ENCODE data around the gene PLA2G12B. TPM values are rescaled to one million over a fixed set of nuclear protein-coding genes. Genes with fewer than 3 reads are reported as not detected.

Gene PLA2G12B
- total RNA-seq, 4 donors from 2014 or later: not detected

- no peak for ATAC-seq
- no peaks in the 10 kb centered on the region for H3K4me1 ChIP-seq
- H3K36me3 ChIP-seq: no peaks in the 10 kb centered on the region
- H3K27ac ChIP-seq: no peak overlapping the region
- no peaks in the 10 kb centered on the region for H3K9me3 ChIP-seq
- no peak overlapping the region for H3K4me3 ChIP-seq
- no peaks in the 10 kb centered on the region for H3K27me3 ChIP-seq
- 95 to 100% methylated on average over 3 of the region's 6 CpGs for WGBS, 2 donors (ENCODE audit: low coverage in 1 of 2)
- no peak for TF ChIP-seq POLR2A (IDR thresholded peaks at IDR 0.05)
- TF ChIP-seq POLR2AphosphoS5 (IDR thresholded peaks at IDR 0.05): no peak
- TF ChIP-seq, protein P1, sequence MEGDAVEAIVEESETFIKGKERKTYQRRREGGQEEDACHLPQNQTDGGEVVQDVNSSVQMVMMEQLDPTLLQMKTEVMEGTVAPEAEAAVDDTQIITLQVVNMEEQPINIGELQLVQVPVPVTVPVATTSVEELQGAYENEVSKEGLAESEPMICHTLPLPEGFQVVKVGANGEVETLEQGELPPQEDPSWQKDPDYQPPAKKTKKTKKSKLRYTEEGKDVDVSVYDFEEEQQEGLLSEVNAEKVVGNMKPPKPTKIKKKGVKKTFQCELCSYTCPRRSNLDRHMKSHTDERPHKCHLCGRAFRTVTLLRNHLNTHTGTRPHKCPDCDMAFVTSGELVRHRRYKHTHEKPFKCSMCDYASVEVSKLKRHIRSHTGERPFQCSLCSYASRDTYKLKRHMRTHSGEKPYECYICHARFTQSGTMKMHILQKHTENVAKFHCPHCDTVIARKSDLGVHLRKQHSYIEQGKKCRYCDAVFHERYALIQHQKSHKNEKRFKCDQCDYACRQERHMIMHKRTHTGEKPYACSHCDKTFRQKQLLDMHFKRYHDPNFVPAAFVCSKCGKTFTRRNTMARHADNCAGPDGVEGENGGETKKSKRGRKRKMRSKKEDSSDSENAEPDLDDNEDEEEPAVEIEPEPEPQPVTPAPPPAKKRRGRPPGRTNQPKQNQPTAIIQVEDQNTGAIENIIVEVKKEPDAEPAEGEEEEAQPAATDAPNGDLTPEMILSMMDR (IDR thresholded peaks at IDR 0.05): no peak
- no peak for TF ChIP-seq EP300 (IDR thresholded peaks at IDR 0.05)
Measured at GRCh38 chr10:72935361-72935760, 19.2 kb downstream of the PLA2G12B start.

DNA sequence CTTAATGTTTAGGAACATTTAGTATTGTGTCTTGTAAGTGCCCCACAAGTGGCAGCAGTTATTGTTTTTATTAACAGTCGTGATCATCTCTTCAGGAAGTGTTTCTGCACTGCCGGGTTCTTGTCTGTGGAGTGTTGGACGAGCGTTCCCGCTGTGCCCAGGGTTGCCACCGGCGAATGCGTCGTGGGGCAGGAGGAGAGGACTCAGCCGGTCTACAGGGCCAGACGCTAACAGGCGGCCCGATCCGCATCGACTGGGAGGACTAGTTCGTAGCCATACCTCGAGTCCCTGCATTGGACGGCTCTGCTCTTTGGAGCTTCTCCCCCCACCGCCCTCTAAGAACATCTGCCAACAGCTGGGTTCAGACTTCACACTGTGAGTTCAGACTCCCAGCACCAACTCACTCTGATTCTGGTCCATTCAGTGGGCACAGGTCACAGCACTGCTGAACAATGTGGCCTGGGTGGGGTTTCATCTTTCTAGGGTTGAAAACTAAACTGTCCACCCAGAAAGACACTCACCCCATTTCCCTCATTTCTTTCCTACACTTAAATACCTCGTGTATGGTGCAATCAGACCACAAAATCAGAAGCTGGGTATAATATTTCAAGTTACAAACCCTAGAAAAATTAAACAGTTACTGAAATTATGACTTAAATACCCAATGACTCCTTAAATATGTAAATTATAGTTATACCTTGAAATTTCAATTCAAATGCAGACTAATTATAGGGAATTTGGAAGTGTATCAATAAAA is 22.2 kb downstream of the PLA2G12B start:
- TF ChIP-seq POLR2A (IDR thresholded peaks at IDR 0.05) (no peak), EP300 (IDR thresholded peaks at IDR 0.05) (no peak), POLR2AphosphoS5 (IDR thresholded peaks at IDR 0.05) (no peak)
- TF ChIP-seq, protein P1 (IDR thresholded peaks at IDR 0.05): no peak
- Histone ChIP-seq H3K9me3 (no peaks in the 10 kb centered on the region), H3K27me3 (no peaks in the 10 kb centered on the region), H3K4me1 (no peaks in the 10 kb centered on the region), H3K36me3 (no peaks in the 10 kb centered on the region), H3K4me3 (no peak overlapping the region), H3K27ac (no peak overlapping the region)
- no peak for ATAC-seq
- 66 to 86% methylated on average over 2 to 4 of the region's 20 CpGs for WGBS, 2 donors (ENCODE audit: low coverage in 1 of 2)

GRCh38 chr10:72930276-72930675 is 24.3 kb downstream of the PLA2G12B start:
- Histone ChIP-seq H3K36me3 (no peaks in the 10 kb centered on the region), H3K4me1 (no peaks in the 10 kb centered on the region), H3K27me3 (no peaks in the 10 kb centered on the region), H3K4me3 (no peak overlapping the region), H3K9me3 (no peaks in the 10 kb centered on the region), H3K27ac (no peak overlapping the region)
- no peak for ATAC-seq
- WGBS, 2 donors (ENCODE audit: low coverage in 1 of 2): 80 to 83% methylated on average over 2 of the region's 2 CpGs
- TF ChIP-seq POLR2A (IDR thresholded peaks at IDR 0.05) (no peak), POLR2AphosphoS5 (IDR thresholded peaks at IDR 0.05) (no peak), EP300 (IDR thresholded peaks at IDR 0.05) (no peak)
- TF ChIP-seq, protein P1 (IDR thresholded peaks at IDR 0.05): no peak

DNA sequence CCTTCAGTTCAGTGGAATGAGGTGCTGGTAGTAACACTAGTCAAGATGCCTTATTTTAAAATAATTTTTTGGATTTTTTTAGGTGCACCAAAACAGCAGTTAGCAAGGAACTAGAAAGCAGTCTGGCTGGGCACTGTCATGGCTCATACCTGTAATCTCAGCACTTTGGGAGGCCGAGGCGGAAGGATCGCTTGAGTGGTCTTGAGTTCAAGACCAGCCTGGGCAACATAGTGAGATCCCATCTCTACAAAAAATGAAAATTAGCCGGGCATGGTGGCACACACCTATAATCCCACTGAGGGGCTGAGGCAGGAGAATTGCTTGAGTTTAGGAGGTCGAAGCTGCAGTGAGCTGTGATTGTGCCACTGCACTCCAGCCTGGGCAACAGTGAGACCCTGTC is 25.8 kb downstream of the PLA2G12B start:
- H3K27ac ChIP-seq: no peak overlapping the region
- no peaks in the 10 kb centered on the region for H3K36me3 ChIP-seq
- TF ChIP-seq POLR2AphosphoS5 (IDR thresholded peaks at IDR 0.05): no peak
- TF ChIP-seq, protein P1 (IDR thresholded peaks at IDR 0.05): no peak
- no peak for TF ChIP-seq EP300 (IDR thresholded peaks at IDR 0.05)
- no peak for TF ChIP-seq POLR2A (IDR thresholded peaks at IDR 0.05)
- no peaks in the 10 kb centered on the region for H3K9me3 ChIP-seq
- WGBS, 2 donors (ENCODE audit: low coverage in 1 of 2): 94% methylated on average over 5 of the region's 5 CpGs; no CpG with 5 or more reads in 1 of the 2 donors
- no peak for ATAC-seq
- no peaks in the 10 kb centered on the region for H3K27me3 ChIP-seq
- H3K4me1 ChIP-seq: no peaks in the 10 kb centered on the region
- H3K4me3 ChIP-seq: no peak overlapping the region

DNA sequence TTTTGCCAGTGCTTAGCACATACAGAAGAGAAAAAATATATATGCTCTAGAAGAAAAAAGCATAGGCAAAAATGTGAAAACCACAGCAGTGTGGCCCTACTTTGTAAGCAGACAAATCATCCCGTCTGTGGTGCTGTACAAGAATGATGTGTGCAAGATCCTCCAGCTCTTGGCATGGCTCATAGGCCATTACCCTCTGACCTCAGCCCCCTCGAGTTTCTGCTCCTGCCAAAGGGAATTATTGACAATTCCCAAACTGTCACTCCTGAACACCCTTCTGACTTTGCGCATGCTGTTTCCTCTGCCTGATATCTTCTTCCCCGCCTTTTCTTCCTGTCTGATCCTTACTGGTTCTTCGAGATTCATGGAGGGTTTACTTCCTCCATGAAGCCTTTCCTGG is 27.1 kb downstream of the PLA2G12B start:
- no peaks in the 10 kb centered on the region for H3K27me3 ChIP-seq
- H3K27ac ChIP-seq: no peak overlapping the region
- no peak for TF ChIP-seq EP300 (IDR thresholded peaks at IDR 0.05)
- TF ChIP-seq, protein P1 (IDR thresholded peaks at IDR 0.05): no peak
- TF ChIP-seq POLR2A (IDR thresholded peaks at IDR 0.05): no peak
- TF ChIP-seq POLR2AphosphoS5 (IDR thresholded peaks at IDR 0.05): no peak
- H3K4me1 ChIP-seq: no peaks in the 10 kb centered on the region
- WGBS, 2 donors (ENCODE audit: low coverage in 1 of 2): 65 to 73% methylated on average over 2 to 5 of the region's 5 CpGs
- no peaks in the 10 kb centered on the region for H3K36me3 ChIP-seq
- H3K9me3 ChIP-seq: no peaks in the 10 kb centered on the region
- no peak overlapping the region for H3K4me3 ChIP-seq
- no peak for ATAC-seq

Measured in gastroesophageal sphincter (tissue), 4 donors.